Hematopoietic multipotent progenitor cell treated with erythropoietin and hydrocortisone succinate and interleukin-3 and kit ligand, for 15 days (in vitro differentiated cells): ENCODE results near the gene CALD1.
A peak's percentile ranks its signal among the peaks of the same experiment; 100 is the strongest.

ENCODE experiments used
- DNase-seq: peaks from one replicate; pipeline ENCODE4 v3.0.0-alpha.2; 2015; ENCODE audit warnings: low spot score

Gene CALD1

GRCh38 chr7:134926396-134926795 is 147.0 kb downstream of the CALD1 start:
- no peak for DNase-seq

- DNase-seq, result no peak
Observed at GRCh38 chr7:134927076-134927475, 147.6 kb downstream of the CALD1 start.

DNA sequence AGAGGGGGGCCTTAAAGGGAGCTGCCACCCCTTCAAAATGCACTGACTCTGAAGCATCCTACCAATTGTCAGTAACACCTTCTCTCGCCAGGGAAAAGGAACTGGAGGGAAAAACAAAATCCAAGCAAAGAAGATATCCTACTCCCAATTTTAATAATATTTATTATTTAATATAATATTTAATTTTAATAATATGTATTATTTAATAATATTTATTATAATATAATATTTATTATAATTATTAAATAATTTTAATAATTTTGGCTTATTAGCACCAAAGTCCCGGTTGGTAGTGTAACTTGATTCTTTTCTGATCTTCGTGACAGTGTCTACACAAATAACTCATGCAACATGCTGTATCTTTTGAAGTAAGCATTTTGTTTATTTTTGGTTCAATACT is 148.3 kb downstream of the CALD1 start:
- no peak for DNase-seq

DNA sequence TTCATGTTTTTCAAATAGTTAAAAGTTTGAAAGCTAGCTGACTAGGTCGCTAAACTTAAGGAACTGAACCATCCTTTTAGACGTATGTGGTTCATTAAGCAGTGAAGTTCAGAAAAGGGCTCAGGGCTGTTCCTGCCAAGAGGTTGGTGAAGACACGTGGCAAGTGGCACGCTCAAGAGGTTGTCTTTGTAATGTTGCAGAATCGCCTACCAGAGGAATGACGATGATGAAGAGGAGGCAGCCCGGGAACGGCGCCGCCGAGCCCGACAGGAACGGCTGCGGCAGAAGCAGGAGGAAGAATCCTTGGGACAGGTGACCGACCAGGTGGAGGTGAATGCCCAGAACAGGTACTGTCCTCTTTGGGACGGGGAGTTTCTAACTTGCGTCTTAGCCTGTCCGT is 149.1 kb downstream of the CALD1 start:
- no peak for DNase-seq

GRCh38 chr7:134931487-134931886 is 152.1 kb downstream of the CALD1 start:
- DNase-seq, result no peak

GRCh38 chr7:134932707-134933370 is 153.4 kb downstream of the CALD1 start:
- DNase-seq, result no peak

DNA sequence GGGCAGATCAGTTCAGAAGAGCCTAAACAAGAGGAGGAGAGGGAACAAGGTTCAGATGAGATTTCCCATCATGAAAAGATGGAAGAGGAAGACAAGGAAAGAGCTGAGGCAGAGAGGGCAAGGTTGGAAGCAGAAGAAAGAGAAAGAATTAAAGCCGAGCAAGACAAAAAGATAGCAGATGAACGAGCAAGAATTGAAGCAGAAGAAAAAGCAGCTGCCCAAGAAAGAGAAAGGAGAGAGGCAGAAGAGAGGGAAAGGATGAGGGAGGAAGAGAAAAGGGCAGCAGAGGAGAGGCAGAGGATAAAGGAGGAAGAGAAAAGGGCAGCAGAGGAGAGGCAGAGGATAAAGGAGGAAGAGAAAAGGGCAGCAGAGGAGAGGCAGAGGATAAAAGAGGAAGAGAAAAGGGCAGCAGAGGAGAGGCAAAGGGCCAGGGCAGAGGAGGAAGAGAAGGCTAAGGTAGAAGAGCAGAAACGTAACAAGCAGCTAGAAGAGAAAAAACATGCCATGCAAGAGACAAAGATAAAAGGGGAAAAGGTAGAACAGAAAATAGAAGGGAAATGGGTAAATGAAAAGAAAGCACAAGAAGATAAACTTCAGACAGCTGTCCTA is 154.1 kb downstream of the CALD1 start:
- no peak for DNase-seq

DNA sequence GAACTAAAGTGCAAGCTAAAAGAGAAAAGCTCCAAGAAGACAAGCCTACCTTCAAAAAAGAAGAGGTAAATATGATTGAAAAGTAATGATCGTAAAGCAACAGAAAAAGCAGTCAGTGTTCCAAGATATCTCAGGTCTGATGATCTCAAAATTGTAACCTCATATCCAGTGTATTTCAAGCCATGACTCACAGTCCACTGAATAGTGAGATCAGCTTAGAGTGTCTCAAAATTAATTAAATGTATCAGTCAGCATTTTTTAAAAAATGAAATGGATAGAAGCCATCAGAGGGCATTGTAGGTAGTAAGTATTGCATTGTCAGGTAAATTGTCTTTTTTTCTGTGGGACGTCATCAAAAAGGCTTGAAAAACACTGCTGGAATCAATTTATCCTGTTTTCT is 156.3 kb downstream of the CALD1 start:
- DNase-seq, result no peak

GRCh38 chr7:134936893-134937510 is 157.6 kb downstream of the CALD1 start:
- no peak for DNase-seq

DNA sequence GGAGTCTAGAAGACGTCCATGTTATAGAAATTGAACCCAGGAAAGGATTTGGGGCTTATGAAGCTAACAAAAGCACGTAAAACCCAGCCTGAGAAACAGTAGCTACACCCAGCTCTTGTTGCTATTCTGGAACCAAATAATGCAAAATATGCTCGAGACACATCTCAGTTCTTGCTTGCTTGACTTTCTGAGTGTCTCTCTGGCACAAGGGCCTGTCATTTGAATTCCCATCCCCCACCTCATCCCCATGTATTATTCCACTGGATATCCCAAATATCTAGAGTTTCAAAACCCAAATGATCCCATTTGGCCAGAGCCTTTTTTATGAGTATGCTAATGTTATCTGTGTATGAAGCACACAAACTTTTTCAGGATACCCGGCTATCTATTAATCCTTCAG is 158.7 kb downstream of the CALD1 start:
- DNase-seq, result no peak

GRCh38 chr7:134939136-134939535 is 159.7 kb downstream of the CALD1 start:
- no peak for DNase-seq

- DNase-seq, result no peak
Observed at GRCh38 chr7:134940729-134941128, 161.3 kb downstream of the CALD1 start.

DNA sequence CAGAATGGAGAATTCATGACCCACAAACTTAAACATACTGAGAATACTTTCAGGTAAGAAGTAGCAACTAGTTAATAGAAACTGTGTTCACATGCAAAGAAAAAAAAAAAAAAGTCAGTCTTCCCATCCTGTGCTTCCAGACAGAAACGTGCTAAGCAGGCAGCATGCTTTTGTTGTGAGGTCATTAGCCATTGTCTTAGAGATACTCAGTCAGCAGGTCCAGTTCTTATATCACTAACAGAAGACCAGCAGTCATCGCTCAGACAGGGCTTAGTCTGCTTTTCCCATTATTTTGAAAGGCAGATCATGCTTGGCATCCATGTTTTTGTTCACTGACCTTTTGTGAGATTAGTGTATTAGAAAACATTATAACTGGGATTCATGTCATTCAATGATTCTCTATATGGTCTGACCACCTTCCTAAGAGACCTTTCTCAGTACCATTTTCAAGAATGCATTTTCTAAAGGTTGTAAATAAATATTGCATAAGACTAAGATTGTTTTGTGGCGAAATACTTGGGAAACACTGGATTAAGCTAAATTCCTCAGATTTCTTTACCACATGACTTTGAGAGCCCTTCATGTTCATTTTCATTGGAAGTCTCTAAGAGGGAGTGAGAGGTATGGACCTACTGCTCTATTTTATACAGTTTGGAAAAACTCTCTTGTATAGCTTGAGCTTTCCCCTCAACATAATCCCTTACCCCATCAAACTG is 161.9 kb downstream of the CALD1 start:
- no peak for DNase-seq

DNA sequence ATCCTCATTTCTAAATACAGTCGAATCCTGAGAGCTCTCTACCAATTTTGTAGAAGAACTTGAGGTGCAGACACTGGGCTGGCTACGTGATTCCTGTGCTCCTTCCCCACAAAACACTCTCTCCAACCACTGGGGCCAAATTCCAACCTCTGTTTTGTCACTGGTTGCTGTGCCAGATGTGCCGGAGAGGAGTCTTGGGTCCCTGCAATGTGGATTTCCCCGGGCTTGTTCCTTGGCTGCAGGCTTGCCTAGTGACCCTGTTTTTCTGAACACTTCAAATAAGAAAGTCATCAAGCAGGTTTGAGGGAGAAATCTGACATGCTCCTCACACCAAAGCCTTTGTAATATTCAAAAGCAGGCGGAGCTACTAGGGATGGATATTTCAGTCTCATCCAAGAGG is 162.5 kb downstream of the CALD1 start:
- no peak for DNase-seq

DNA sequence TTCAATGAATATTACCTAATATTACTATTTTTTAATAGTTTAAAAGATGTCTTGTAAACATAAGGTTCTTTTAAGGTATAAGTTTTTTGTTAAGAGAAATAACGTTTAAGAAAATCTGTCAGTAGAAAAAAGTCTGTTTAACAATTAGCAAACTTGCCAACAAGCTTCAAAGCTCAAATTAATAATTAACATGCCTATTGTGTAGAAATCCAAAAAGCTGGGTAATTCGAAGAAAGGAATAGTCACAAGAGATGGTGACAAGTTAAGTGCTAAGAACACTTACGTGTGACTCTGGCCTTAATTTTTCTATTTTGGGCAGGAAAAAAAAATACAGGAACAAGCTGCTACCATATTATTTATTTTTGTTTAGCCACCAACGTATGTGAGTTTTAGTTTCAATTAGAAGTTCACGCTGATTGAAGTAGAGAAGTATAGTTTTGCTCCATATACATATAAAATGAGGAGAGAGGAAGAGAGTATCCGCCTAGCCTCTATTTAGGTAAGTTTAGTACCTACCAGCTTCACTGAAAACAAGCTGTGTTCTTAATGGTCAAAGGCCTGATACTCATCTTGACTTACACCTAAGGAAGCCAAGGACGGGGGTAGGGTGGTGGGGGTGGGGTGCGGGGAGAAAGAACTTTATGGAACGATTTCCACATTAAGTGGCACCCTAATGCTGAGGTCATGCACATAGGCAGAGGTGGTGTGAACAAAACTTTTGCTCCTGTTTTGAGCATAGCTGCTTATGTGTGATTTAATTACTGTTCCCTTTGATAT is 163.4 kb downstream of the CALD1 start:
- DNase-seq, result no peak

DNA sequence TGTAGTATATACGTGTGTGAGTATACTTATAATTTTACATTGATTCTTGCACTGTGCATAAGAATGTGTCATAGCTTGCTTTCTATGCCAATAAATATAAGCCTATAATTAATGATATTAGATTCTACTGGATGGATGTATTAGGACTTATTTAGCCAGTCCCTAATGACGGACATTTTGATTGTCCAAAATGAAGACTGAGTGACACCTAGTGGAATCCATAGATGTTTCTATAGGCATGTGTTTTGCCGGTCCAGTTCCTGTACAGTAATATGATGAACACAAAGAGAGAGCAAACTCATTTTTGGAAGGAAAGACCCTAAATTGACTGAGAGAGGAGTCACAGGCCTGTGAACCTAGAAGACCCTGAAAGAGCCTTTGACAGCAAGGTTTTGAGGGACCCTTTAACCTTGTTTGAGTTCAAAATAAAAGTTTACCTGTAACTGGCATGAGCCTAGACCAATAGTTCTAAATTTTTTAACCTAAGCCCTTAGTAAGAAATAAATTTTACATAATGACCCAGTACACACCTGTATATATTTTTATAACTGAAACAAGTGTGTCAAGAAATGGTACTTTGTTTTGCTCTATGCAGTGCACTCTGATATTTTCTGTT is 164.5 kb downstream of the CALD1 start:
- DNase-seq, result peak; percentile 5

DNA sequence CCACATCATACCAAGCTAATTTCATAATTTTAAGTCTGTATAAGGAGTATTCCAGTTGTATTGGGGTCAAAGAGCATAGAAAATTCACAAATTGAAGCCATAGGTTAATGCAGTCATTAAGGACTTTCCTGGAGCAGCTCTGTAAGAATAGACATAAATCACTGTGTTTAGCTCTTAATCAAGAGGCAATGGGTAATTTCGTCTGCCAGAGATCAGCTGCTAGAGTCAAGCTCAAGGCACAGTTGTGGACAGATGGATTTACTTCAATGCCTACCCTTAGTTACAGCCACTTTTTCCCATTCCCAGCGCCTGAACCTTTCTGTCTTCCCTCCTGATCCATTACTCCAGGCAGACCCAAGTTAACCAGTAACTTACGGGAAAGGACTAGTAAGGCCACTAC is 166.3 kb downstream of the CALD1 start:
- DNase-seq, result no peak

GRCh38 chr7:134946260-134946659 is 166.8 kb downstream of the CALD1 start:
- DNase-seq, result no peak

DNA sequence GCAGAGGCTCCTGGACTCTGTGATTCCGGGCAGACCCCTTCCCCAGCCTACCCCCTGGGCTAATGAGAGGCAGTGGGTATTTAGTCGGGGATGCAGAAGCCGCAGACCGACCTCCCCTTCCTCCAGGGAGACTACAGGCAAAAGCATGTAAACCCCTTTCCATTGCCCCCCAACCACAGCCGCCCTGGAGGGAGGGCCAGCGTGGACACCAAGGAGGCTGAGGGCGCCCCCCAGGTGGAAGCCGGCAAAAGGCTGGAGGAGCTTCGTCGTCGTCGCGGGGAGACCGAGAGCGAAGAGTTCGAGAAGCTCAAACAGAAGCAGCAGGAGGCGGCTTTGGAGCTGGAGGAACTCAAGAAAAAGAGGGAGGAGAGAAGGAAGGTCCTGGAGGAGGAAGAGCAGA is 167.9 kb downstream of the CALD1 start:
- DNase-seq, result no peak

DNA sequence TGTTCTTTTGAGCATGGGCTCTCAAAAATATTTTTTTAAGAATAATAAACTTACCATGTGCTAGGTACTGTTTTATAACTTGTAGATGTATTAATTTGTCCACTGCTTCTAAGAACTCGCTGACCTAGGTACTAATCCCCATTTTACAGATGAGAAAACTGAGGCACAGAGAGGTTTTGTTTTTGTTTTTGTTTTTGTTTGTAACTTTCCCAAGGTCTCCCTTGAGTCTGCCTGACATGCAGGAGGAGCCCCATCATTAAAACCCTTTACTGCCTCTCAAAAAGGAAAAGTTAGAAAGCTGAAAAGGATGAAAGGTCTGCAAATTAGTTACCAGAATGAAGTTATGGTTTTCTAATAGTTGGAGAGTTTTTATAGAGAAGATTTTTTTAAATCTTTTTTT is 168.4 kb downstream of the CALD1 start:
- DNase-seq, result no peak

DNA sequence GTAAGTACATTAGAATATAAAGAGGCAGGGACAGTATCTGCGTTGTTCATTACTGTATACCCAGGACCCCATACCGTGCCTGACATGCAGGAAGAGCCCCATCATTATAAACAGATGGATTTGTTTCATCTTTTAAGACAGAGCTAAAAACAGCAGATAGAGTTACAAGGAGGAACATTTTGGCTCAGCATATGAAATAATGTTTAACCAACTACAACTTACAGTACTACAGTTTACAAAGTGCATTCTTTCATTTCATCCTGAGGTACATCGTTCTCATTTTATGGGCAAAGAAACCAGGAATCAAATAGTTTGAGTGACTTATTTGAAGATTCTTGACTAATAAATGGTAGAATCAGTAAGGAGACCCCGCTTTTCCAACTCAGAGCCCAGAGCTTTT is 168.8 kb downstream of the CALD1 start:
- DNase-seq, result no peak

DNA sequence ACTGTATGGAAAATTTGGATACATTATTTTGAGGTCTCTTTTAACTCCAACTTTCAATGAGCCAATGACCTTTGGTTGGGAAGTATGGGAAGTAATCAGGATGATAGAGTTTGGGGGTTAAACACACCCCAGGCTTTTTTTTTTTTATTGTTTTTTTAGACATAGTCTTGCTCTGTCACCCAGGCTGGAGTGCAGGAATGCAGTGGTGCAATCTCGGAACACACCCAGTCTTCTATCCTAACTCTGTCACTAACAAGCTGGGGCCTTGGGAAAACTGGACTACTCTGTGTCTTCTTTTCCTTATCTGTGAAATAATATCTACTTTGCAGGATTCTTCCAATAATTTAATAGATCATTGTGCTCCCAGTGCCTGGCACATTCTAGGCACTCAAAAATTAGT is 169.3 kb downstream of the CALD1 start:
- DNase-seq, result no peak
